HEK293T (cell line): ENCODE results near the gene RAP1GAP.

Source experiments
- CTCF ChIA-PET: fragments of 350-600 bp; formaldehyde crosslinking; extraction: SDS; loops from one replicate; lab custom pipeline; 2021; ENCODE audit warnings: antibody characterized with exemption, inconsistent platforms; lab: Yijun Ruan, JAX
- POLR2A ChIA-PET: fragments of 350-600 bp; formaldehyde crosslinking; extraction: SDS; loops from one replicate; lab custom pipeline; 2020; ENCODE audit warnings: antibody characterized with exemption, inconsistent platforms; lab: Yijun Ruan, JAX
- DNase-seq: peaks from one replicate; pipeline ENCODE4 v3.0.0; 2012; ENCODE audit warnings: mixed read lengths; ENCODE audit errors: extremely low spot score
- ARNT ChIP-seq: fragments of 450-650 bp; IDR thresholded peaks from 2 replicates; pipeline ENCODE4 v1.6.1; 2017; ENCODE audit warnings: mild to moderate bottlenecking
- BHLHE40 ChIP-seq: fragments of 450-650 bp; IDR thresholded peaks from 2 replicates; pipeline ENCODE4 v1.6.1; 2016; ENCODE audit warnings: mild to moderate bottlenecking, moderate library complexity, borderline replicate concordance
- CTBP1 ChIP-seq: fragments of 450-650 bp; IDR thresholded peaks from 2 replicates; pipeline ENCODE4 v1.6.1; 2016; ENCODE audit warnings: borderline replicate concordance
- ELF4 ChIP-seq: fragments of 450-650 bp; IDR thresholded peaks from 2 replicates; pipeline ENCODE4 v1.6.1; 2017; ENCODE audit warnings: antibody characterized with exemption
- FOXA1 ChIP-seq: fragments of 450-650 bp; IDR thresholded peaks from 2 replicates; pipeline ENCODE4 v1.6.1; 2016; ENCODE audit warnings: mild to moderate bottlenecking
- FOXK2 ChIP-seq: fragments of 450-650 bp; IDR thresholded peaks from 2 replicates; pipeline ENCODE4 v1.6.1; 2016; ENCODE audit warnings: mild to moderate bottlenecking
- FOXM1 ChIP-seq: fragments of 450-650 bp; IDR thresholded peaks from 2 replicates; pipeline ENCODE4 v1.6.1; 2017; ENCODE audit warnings: mild to moderate bottlenecking, borderline replicate concordance
- HDGF ChIP-seq: fragments of 450-650 bp; IDR thresholded peaks from 2 replicates; pipeline ENCODE4 v1.6.1; 2017; ENCODE audit warnings: antibody characterized with exemption, borderline replicate concordance
- L3MBTL2 ChIP-seq: fragments of 450-650 bp; conservative IDR thresholded peaks from 2 replicates; pipeline ENCODE4 v1.6.1; 2016; ENCODE audit warnings: mild to moderate bottlenecking
- LEF1 ChIP-seq: fragments of 450-650 bp; IDR thresholded peaks from 2 replicates; pipeline ENCODE4 v1.6.1; 2017; ENCODE audit warnings: mild to moderate bottlenecking, borderline replicate concordance
- NFRKB ChIP-seq: fragments of 450-650 bp; IDR thresholded peaks from 2 replicates; pipeline ENCODE4 v1.6.1; 2016; ENCODE audit warnings: mild to moderate bottlenecking, moderate library complexity
- PKNOX1 ChIP-seq: fragments of 450-650 bp; IDR thresholded peaks from 2 replicates; pipeline ENCODE4 v1.6.1; 2016
- SP1 ChIP-seq: fragments of 450-650 bp; IDR thresholded peaks from 2 replicates; pipeline ENCODE4 v1.6.1; 2017
- SUZ12 ChIP-seq: fragments of 450-650 bp; IDR thresholded peaks from 2 replicates; pipeline ENCODE4 v1.6.1; 2016; ENCODE audit warnings: mild to moderate bottlenecking
- TARDBP ChIP-seq: fragments of 450-650 bp; IDR thresholded peaks from 2 replicates; pipeline ENCODE4 v1.6.1; 2016
- ZNF384 ChIP-seq: fragments of 450-650 bp; IDR thresholded peaks from 2 replicates; pipeline ENCODE4 v1.6.1; 2016

RAP1GAP gene

GRCh38 chr1:21618059-21618458, 51.1 kb downstream of the RAP1GAP start:
- no peak for DNase-seq
- ChIA-PET POLR2A (no interaction called here), CTCF (no interaction called here)
- no peak for TF ChIP-seq FOXM1

GRCh38 chr1:21617126-21617738, 51.9 kb downstream of the RAP1GAP start:
- CTCF ChIA-PET: no interaction called here
- POLR2A ChIA-PET: no interaction called here
- no peak for DNase-seq
- TF ChIP-seq NFRKB (no peak), SUZ12 (no peak), ELF4 (no peak), HDGF (no peak), L3MBTL2 (no peak), FOXA1 (no peak), CTBP1 (no peak), PKNOX1 (no peak), TARDBP (no peak), ZNF384 (no peak), ARNT (no peak), SP1 (no peak), FOXM1 (no peak)

- TF ChIP-seq L3MBTL2 (no peak), FOXA1 (no peak), ELF4 (no peak), LEF1 (no peak), CTBP1 (no peak), SUZ12 (no peak)
- CTCF ChIA-PET: no interaction called here
- POLR2A ChIA-PET: no interaction called here
- DNase-seq: no peak
Observed at GRCh38 chr1:21616372-21616771, 52.8 kb downstream of the RAP1GAP start.

GRCh38 chr1:21614419-21615115, 54.6 kb downstream of the RAP1GAP start:
- no peak for TF ChIP-seq NFRKB
- TF ChIP-seq HDGF: no peak
- TF ChIP-seq ARNT: no peak
- CTCF ChIA-PET: no interaction called here
- POLR2A ChIA-PET: no interaction called here
- DNase-seq: no peak

GRCh38 chr1:21613072-21613867, 55.9 kb downstream of the RAP1GAP start:
- TF ChIP-seq HDGF: no peak
- TF ChIP-seq PKNOX1: no peak
- TF ChIP-seq NFRKB: no peak
- TF ChIP-seq FOXA1: no peak
- no peak for TF ChIP-seq SP1
- TF ChIP-seq ARNT: no peak
- no peak for TF ChIP-seq TARDBP
- TF ChIP-seq FOXM1: no peak
- no peak for TF ChIP-seq ZNF384
- no peak for TF ChIP-seq BHLHE40
- TF ChIP-seq ELF4: no peak
- TF ChIP-seq FOXK2: no peak
- no peak for TF ChIP-seq CTBP1
- TF ChIP-seq LEF1: no peak
- no peak for TF ChIP-seq SUZ12
- TF ChIP-seq L3MBTL2: no peak
- DNase-seq: no peak
- POLR2A ChIA-PET: no interaction called here
- CTCF ChIA-PET: no interaction called here

- TF ChIP-seq ZNF384 (no peak), SP1 (no peak), HDGF (no peak), CTBP1 (no peak), ARNT (no peak), FOXK2 (no peak), FOXM1 (no peak), ELF4 (no peak), FOXA1 (no peak), SUZ12 (no peak), NFRKB (no peak)
- no peak for DNase-seq
- POLR2A ChIA-PET: no interaction called here
- CTCF ChIA-PET: no interaction called here
Observed at GRCh38 chr1:21612057-21612456, 57.1 kb downstream of the RAP1GAP start.
